NCI-H1092 treated with DMSO at 0.1 percent for 48 hours (cell line): ENCODE results near the gene GP9.
"Not testable (repeated sequence)": the region's sequence is repeated elsewhere in the genome, so short reads cannot be mapped to it uniquely, and the experiment has no call there.

Experiments
- DNase-seq: peaks from one replicate; lab custom pipeline; 2025; lab: John Stamatoyannopoulos, UW

GP9 gene

GRCh38 chr3:129070086-129070885 lies 9.7 kb downstream of the GP9 start:
- DNase-seq = no peak

GRCh38 chr3:129077222-129077621 lies 16.6 kb downstream of the GP9 start:
- DNase-seq = no peak

GRCh38 chr3:129078510-129078909 lies 17.9 kb downstream of the GP9 start:
- DNase-seq = no peak

DNA sequence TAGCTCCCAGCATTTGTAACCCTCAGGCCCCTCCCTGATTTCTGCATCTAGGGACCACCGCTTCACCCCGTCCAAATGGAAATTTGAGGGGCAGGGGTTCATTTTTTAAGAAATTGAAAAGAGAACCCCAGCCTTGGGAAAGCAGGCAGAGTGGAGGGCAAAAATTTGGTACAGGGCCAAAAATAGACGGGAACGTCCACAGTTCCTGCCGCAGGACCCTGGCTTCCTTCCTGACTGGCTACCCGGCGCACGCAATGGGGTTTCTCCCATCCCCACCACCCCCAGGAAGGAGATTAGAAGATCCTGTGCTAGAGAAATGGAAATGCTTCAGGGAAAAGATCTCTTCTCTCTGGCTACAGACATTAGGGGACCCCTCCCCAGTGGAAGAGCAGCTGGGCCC lies 20.9 kb downstream of the GP9 start:
- no peak for DNase-seq

DNA sequence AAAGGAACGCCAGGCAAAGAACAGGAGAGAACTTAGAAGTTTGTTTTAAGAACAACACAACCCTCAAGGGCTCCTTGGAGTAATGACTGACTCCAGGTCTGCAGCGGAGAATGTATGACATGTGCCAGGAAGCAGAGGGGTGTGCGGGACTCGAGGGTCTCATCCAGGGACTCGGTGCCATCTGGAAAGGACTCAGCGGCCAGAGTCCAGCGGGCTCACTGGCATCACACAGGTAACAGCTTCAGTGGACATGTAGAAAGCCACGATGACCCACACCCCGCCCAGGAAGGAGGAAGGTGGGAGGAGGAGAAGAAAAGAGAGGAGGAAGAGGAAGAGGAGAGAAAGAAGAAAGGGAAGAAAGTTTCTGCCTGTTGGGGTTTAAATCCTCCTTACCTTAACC lies 21.4 kb downstream of the GP9 start:
- no peak for DNase-seq

DNA sequence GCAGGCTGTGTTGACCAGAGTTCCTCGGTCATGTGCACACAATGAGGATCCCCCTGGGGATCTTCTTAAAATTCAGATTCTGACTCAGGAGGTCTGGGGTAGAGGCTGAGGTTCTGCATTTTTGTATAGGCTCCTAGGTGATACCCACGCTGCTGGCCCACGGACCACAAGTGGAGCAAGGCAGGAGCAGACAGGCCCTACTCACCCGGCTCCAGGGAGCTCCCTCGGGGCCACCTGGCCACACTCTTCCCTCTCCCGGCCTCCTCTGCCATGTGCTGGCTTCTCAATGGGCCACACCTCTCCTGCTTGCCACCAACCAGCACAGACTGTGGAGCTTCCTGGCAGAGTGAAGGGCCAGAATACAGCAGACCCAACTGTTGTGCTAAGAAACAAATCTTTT lies 23.9 kb downstream of the GP9 start:
- no peak for DNase-seq

DNA sequence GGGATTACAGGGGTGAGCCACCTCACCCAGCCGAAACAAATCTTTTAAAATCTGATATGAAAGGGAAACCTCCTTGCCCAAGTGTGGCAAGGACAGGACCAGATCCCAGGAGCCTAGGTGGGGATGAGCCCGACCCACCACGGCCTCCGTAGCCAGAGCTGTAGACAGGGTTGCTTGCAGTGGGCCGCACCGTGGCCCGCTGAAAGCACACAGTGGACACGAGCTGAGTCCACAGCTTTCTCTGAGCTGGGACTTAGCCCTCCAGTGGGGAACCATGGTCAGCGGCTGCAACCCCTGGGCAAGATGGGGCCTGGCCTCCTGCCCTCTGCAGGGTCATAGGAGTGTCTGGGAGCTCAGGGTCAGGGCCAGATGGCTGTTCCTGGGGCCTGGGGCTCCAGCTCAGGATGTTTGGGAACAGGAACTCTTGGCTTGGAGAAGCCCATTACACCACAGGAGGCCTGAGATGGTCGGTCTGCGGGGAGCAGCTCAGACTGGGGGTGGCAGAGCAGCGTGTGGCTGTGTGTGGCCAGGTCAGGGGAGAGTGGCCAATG lies 24.7 kb downstream of the GP9 start:
- DNase-seq = no peak

GRCh38 chr3:129085818-129086217 lies 25.2 kb downstream of the GP9 start:
- no peak for DNase-seq

- no peak for DNase-seq
Measured at GRCh38 chr3:129087138-129087702, 26.6 kb downstream of the GP9 start.

- DNase-seq = peak; percentile 38
Measured at GRCh38 chr3:129087904-129088303, 27.3 kb downstream of the GP9 start.

DNA sequence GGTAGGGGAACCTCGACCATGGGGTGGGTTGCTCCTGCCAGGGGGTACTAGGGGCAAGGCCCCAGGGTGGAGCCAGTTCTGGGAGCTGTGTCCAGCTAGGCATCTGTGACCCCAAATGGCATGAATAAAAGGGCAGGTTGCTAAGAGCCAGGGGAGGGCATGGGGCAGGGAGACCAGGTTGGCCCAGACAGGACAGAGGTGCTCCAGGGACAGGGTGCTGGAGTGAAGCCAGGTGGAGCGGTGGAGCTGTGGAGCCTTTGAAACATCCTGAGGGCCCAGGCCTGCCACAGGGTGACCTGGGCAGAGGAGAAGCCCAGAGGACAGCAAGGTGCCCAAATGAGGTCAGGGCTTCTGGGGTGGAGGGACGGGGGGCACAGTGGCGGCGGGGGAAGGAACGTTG lies 27.7 kb downstream of the GP9 start:
- not testable (repeated sequence) for DNase-seq

DNA sequence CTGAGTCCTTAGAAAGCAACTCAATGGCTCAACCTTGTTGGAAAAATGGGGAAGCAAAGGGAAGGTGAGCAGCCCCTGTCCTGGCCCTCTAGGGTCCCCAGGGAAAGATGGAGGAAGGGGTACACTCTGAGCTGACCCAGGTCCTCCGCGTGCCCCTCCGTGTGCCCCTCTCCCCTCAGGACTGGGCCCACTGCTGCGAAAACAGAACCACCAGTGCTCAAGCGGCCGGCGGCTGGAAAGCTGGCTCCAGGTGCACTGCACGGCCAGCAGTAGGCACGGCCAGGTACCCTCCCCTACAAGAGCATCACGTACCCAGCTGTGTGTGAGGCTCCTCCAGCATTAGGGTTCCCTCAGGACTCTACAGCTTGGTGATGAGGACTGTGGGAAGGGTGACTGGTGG lies 34.7 kb downstream of the GP9 start:
- DNase-seq = no peak

GRCh38 chr3:129100274-129100673 lies 39.7 kb downstream of the GP9 start:
- DNase-seq = no peak

- no peak for DNase-seq
Measured at GRCh38 chr3:129101370-129102138, 41.0 kb downstream of the GP9 start.

GRCh38 chr3:129103296-129103695 lies 42.7 kb downstream of the GP9 start:
- DNase-seq = no peak

DNA sequence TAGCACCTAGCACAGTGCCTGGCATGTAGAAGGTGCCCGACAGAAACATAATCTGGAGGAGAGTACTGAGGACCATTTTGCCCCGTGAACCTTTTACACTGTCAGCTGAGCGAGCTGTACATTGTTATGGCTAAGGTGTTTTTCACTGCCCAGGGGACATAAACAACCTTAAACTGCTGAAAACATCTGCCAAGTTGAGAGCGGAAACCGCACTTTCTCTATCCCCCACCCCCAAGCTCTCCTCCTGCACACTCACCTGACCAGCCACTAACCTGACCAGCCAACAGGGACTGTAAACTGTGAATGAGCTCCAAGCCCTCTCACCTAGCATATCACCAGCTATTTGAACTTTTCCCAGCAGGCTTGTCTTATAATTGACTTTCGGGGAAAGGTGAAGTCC lies 43.5 kb downstream of the GP9 start:
- DNase-seq = no peak

- no peak for DNase-seq
Measured at GRCh38 chr3:129104498-129105079, 44.0 kb downstream of the GP9 start.

DNA sequence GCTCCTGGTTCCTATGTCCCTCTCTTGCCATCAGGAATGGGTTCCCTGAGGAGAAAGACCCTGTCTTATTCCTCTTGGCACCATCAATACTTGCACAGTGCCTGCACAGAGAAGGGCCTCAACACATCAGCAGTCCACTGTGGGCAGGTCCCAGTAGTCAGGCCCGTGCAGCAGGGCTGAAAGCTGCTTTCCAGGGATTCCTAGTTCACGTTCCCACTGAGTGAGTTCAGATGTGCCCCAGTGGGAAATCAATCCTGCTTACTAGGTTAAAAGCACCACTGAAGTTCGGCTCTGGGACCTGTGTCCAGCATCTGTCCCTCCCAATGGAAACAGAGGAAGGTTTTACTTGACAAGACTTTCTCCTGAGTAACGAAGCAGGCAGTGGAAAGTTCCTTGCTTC lies 45.3 kb downstream of the GP9 start:
- DNase-seq = no peak

- no peak for DNase-seq
Measured at GRCh38 chr3:129106320-129106719, 45.7 kb downstream of the GP9 start.

GRCh38 chr3:129106866-129107565 lies 46.4 kb downstream of the GP9 start:
- no peak for DNase-seq

DNA sequence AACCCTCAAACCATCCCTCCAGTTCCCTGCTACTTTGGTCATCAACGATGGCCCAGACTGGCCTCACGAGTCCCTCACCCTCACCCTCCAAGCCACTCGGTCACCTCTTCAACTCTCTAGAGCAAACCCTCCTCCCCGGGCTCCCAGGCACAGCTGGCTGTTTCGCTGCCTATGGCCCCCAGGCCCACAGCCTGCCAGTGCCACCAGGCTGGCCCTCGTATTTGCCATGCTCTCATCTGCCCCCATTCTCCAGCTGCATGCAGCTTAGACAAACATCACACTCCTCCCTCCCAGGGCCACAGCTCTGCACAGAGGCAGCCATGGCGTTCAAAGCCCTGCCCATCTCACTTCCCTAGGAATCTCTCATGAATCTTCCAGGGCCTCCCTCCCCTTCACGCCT lies 47.2 kb downstream of the GP9 start:
- no peak for DNase-seq
